ENCODE measurements around the gene SLAMF1.

- no peak for TF ChIP-seq CTCF (IDR thresholded peaks at IDR 0.05; ENCODE audit: low read depth, low read length, missing input control)
- TF ChIP-seq RAD21 (IDR thresholded peaks at IDR 0.05), result no peak
- TF ChIP-seq TAF1 (conservative IDR thresholded peaks at IDR 0.05), result no peak
- TF ChIP-seq YY1 (IDR thresholded peaks at IDR 0.05), result no peak
- no peak for TF ChIP-seq GABPA (IDR thresholded peaks at IDR 0.05 in 1 of 2, conservative IDR thresholded peaks at IDR 0.05 in 1 of 2)
Measured at GRCh38 chr1:160580221-160580812, 66.5 kb downstream of the SLAMF1 start.
